Lower leg skin (tissue), 4 donors: ENCODE results near the gene TTC23. TPM values are rescaled to one million over a fixed set of nuclear protein-coding genes. Genes with fewer than 3 reads are reported as not detected.
A peak's percentile ranks its signal among the peaks of the same experiment; 100 is the strongest.

Experiments used
- DNase-seq, 2 donors: peaks; one replicate each; pipeline ENCODE4 v3.0.0-alpha.2; 2019; ENCODE audit warnings: low spot score in 2 of 2
- H3K4me3 ChIP-seq: fragments of 200-600 bp; sonication (generic); 2 replicates; pipeline ENCODE4 v1.5.1; 2017; ENCODE audit warnings: mild to moderate bottlenecking, low read depth; ENCODE audit not compliant: poor library complexity, severe bottlenecking
- POLR2A ChIP-seq, 2 donors: fragments of 450-650 bp; IDR thresholded peaks; one replicate each; pipeline ENCODE4 v1.6.1; 2016 to 2017; ENCODE audit warnings: antibody characterized with exemption in 2 of 2, mild to moderate bottlenecking in 1 of 2, moderate library complexity in 1 of 2
- WGBS, 2 donors: methylation state at CpG; one replicate each; pipeline ENCODE4 v1.1.5; 2018; 5-methylcytosine and 5-hydroxymethylcytosine counted together
- intact Hi-C: fragments of 100-400 bp; cut with DNase I; formaldehyde crosslinking; loops from one replicate; pipeline ENCODE4 v1.15.0; 2023; ENCODE audit warnings: low total_unique reads
- total RNA-seq, 4 donors: library from RNA; depleted of rRNA; stranded (reverse); fragments of >200 nt; gene quantifications; one replicate each; pipeline ENCODE4 v1.1.0, GENCODE V29; 2016
- TF ChIP-seq, protein P1 (sequence below), 3 donors: fragments of 450-650 bp; IDR thresholded peaks; one replicate each; pipeline ENCODE4 v1.5.1; 2016; ENCODE audit warnings: antibody characterized with exemption in 3 of 3, mild to moderate bottlenecking in 3 of 3, moderate library complexity in 2 of 3

Gene TTC23
- total RNA-seq, 4 donors from 2014 or later: 16.3 to 23.7 (median 20.0) TPM

DNA sequence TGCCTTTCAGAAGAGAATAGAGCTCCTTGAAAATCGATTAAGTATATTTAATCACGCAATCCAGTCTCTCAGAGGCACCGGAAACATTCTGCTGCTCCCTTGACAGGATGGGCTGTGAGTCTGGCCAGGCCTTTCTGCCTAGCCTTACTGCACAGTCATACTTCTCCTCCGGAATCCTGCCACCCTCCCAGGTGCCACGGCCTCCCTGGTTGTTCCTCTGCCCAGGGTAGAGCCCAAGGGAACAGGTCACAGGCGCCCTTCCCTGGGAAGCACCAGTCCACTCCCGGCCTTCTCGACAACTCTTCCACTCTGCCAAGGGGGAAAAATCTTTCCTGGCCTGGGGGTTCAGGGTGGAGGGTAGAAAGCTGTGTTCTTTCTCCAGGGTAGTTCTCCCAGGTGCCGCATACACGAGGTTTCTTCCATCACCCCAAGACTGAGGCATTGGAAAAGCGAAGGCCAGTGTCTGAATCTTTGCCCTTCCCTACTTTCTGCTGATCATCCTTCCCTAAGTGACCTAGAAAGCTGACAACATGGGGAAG lies 161.9 kb downstream of the TTC23 start:
- TF ChIP-seq POLR2A (IDR thresholded peaks at IDR 0.05): no peak
- TF ChIP-seq, protein P1, sequence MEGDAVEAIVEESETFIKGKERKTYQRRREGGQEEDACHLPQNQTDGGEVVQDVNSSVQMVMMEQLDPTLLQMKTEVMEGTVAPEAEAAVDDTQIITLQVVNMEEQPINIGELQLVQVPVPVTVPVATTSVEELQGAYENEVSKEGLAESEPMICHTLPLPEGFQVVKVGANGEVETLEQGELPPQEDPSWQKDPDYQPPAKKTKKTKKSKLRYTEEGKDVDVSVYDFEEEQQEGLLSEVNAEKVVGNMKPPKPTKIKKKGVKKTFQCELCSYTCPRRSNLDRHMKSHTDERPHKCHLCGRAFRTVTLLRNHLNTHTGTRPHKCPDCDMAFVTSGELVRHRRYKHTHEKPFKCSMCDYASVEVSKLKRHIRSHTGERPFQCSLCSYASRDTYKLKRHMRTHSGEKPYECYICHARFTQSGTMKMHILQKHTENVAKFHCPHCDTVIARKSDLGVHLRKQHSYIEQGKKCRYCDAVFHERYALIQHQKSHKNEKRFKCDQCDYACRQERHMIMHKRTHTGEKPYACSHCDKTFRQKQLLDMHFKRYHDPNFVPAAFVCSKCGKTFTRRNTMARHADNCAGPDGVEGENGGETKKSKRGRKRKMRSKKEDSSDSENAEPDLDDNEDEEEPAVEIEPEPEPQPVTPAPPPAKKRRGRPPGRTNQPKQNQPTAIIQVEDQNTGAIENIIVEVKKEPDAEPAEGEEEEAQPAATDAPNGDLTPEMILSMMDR (IDR thresholded peaks at IDR 0.05): no peak
- intact Hi-C loops: no loop called here
- WGBS, 2 donors: 89 to 91% methylated on average over 11 of the region's 11 CpGs
- no peak overlapping the region for H3K4me3 ChIP-seq
- peak in 1 of 2 donors; percentile 60 for DNase-seq

DNA sequence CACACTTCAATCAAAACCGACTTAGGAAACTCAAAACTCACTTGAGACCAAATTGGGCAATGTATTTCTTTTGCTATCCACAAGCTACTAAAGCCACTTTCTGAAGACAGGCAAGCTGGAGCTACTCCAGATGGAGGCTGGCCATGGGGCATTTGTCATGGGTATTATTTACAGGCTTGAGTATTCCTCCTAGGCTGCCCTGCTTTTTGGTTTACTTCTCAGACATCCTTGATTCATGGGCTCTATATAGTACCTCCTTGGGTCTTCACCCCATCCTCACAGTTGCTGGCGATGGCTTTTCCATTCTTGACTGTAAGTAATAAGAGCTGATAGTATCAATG lies 163.1 kb downstream of the TTC23 start:
- DNase-seq: peak in 1 of 2 donors; percentile 73
- TF ChIP-seq, protein P1 (IDR thresholded peaks at IDR 0.05): no peak
- no peak for TF ChIP-seq POLR2A (IDR thresholded peaks at IDR 0.05)
- intact Hi-C loops: no loop called here
- 95 to 98% methylated on average over 2 of the region's 2 CpGs for WGBS, 2 donors
- H3K4me3 ChIP-seq: no peak overlapping the region

Other genes with a start within 250 kb of the TTC23 start
- not detected for gene PGPEP1L, start 241.8 kb downstream of the TTC23 start, total RNA-seq
- gene SYNM, start 144.5 kb downstream of the TTC23 start, total RNA-seq: 10 to 100 TPM in 2 of 4 donors, 1 to 10 TPM in 2; 4.7 to 32.8 (median 10.7) TPM
- 10 to 100 TPM; 29.3 to 39.7 (median 34.8) TPM for gene LRRC28, start 1.9 kb upstream of the TTC23 start, total RNA-seq